Peyer's patch (tissue), 4 donors: ENCODE measurements around the gene GRIFIN. TPM values are rescaled to one million over a fixed set of nuclear protein-coding genes. Genes with fewer than 3 reads are reported as not detected.

Source experiments
- DNase-seq, 3 donors: peaks; one replicate each; pipeline ENCODE4 v3.0.0-alpha.2; 2017 to 2019
- H3K27ac ChIP-seq, 4 donors: fragments of 200-600 bp; sonication (generic); one replicate each; pipeline ENCODE4 v1.5.1; 2016 to 2019
- H3K27me3 ChIP-seq, 2 donors: fragments of 200-600 bp; sonication (generic); one replicate each; pipeline ENCODE4 v1.5.1; 2019
- H3K36me3 ChIP-seq, 3 donors: fragments of 200-600 bp; sonication (generic); one replicate each; pipeline ENCODE4 v1.5.1; 2016 to 2019
- H3K4me1 ChIP-seq, 4 donors: fragments of 200-600 bp; sonication (generic); one replicate each; pipeline ENCODE4 v1.5.1; 2016 to 2019
- H3K4me3 ChIP-seq, 4 donors: fragments of 200-600 bp; sonication (generic); 1 replicate in 3 of 4; 2 replicates in 1 of 4; pipeline ENCODE4 v1.5.1; 2016 to 2019; ENCODE audit warnings: mild to moderate bottlenecking in 1 of 4
- H3K9me3 ChIP-seq, 4 donors: fragments of 200-600 bp; sonication (generic); one replicate each; pipeline ENCODE4 v1.5.1; 2016 to 2019; ENCODE audit warnings: mild to moderate bottlenecking in 1 of 4
- POLR2A ChIP-seq, 2 donors: fragments of 450-650 bp; IDR thresholded peaks; one replicate each; pipeline ENCODE4 v1.5.1; 2017; ENCODE audit warnings: antibody characterized with exemption in 2 of 2, mild to moderate bottlenecking in 2 of 2, moderate library complexity in 2 of 2
- total RNA-seq, 4 donors: library from RNA; depleted of rRNA; stranded (reverse); fragments of >200 nt; gene quantifications; one replicate each; pipeline ENCODE4 v1.1.0, GENCODE V29; 2016
- TF ChIP-seq, protein P1 (sequence below), 6 experiments: fragments of 450-650 bp in 4 of 6; fragments of 200-600 bp in 2 of 6; sonication (generic) in 1 of 6; IDR thresholded peaks; one replicate each; pipeline ENCODE4 v1.5.1; 2017 to 2019; ENCODE audit warnings: antibody characterized with exemption in 6 of 6, mild to moderate bottlenecking in 3 of 6, moderate library complexity in 1 of 6

The GRIFIN gene
- total RNA-seq, 4 donors from 2014 or later, result not detected

DNA sequence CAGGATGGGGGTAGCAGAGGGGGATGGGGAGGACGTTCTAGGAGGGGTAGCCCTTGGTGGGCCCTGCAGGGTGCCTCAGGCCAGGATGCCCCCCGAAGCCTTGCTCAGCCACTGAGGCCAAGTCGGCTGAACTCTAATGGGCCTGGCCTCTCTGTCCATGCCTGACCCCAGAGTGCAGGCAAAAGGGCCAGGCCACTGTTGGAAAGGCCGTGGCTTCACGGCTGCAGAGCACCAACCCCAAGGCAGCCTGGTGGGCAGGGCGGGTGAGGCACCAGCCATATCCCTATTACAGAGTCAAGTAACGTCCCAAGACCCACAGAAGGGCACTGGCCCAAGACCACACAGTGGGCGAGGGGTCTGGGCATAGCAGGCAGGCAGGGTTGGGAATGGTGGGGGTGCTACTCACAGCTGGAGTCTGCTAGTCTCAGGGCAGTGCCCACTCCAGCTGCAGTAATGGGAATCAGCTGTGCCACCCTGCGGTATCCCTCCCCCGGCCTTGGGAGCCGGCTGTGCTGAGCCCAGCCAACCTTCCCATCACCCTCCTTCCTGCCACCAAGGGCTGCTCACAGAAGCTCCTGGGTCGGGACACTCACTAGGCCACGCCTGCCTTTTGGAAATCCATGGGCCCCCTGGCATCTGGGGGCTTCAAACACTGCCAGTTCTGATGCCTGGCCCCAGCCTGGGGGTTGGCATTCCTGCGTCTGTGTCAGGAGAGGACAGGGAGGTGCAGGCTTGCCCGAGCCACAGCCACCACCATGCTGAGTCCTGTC, 39.4 kb upstream of the GRIFIN start:
- Histone ChIP-seq H3K4me1 (peaks cover 0 to 46% (median 32%) of the 10 kb centered on the region in 4 donors), H3K9me3 (no peaks in the 10 kb centered on the region), H3K27me3 (no peaks in the 10 kb centered on the region), H3K27ac (no peak overlapping the region), H3K4me3 (no peak overlapping the region), H3K36me3 (no peaks in the 10 kb centered on the region)
- TF ChIP-seq, protein P1, sequence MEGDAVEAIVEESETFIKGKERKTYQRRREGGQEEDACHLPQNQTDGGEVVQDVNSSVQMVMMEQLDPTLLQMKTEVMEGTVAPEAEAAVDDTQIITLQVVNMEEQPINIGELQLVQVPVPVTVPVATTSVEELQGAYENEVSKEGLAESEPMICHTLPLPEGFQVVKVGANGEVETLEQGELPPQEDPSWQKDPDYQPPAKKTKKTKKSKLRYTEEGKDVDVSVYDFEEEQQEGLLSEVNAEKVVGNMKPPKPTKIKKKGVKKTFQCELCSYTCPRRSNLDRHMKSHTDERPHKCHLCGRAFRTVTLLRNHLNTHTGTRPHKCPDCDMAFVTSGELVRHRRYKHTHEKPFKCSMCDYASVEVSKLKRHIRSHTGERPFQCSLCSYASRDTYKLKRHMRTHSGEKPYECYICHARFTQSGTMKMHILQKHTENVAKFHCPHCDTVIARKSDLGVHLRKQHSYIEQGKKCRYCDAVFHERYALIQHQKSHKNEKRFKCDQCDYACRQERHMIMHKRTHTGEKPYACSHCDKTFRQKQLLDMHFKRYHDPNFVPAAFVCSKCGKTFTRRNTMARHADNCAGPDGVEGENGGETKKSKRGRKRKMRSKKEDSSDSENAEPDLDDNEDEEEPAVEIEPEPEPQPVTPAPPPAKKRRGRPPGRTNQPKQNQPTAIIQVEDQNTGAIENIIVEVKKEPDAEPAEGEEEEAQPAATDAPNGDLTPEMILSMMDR (IDR thresholded peaks at IDR 0.05), result no peak
- TF ChIP-seq POLR2A (IDR thresholded peaks at IDR 0.05), result no peak
- DNase-seq, result no peak

GRCh38 chr7:2514473-2515423, 38.5 kb upstream of the GRIFIN start:
- Histone ChIP-seq H3K4me1 (peaks cover 0 to 51% (median 39%) of the 10 kb centered on the region in 4 donors), H3K27me3 (no peaks in the 10 kb centered on the region), H3K27ac (no peak overlapping the region), H3K36me3 (no peaks in the 10 kb centered on the region), H3K4me3 (no peak overlapping the region), H3K9me3 (no peaks in the 10 kb centered on the region)
- TF ChIP-seq POLR2A (IDR thresholded peaks at IDR 0.05), result no peak
- TF ChIP-seq, protein P1 (IDR thresholded peaks at IDR 0.05), result no peak
- DNase-seq, result no peak

DNA sequence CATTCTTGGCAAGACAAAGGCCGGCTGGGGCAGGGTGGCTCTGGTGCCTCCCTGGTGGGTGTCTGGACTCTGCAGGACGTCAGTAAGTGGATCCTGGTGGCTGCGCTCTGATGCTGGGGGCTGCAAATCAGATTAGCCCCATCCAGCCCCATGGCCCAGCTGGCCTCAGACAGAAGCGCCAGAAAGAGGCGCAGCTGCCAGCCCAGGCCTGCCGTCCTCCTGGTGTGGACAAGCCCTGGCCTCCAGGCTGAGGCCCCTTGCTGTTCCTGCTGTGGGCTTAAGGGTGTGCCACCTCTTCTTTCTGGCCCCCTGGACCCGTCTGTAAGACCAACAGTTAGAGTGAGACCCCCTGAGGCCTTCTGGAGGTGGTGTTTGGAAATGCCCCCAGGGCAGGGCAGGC, 37.5 kb upstream of the GRIFIN start:
- Histone ChIP-seq H3K9me3 (no peaks in the 10 kb centered on the region), H3K27me3 (no peaks in the 10 kb centered on the region), H3K27ac (peak overlapping the region in 1 of 4 donors; percentile 97), H3K4me3 (no peak overlapping the region), H3K36me3 (no peaks in the 10 kb centered on the region), H3K4me1 (peaks cover 0 to 54% (median 45%) of the 10 kb centered on the region in 4 donors)
- TF ChIP-seq, protein P1 (IDR thresholded peaks at IDR 0.05), result no peak
- TF ChIP-seq POLR2A (IDR thresholded peaks at IDR 0.05), result no peak
- no peak for DNase-seq

- Histone ChIP-seq H3K4me3 (no peak overlapping the region), H3K27ac (peak overlapping the region; percentile 62 to 97 (median 88)), H3K9me3 (no peaks in the 10 kb centered on the region), H3K27me3 (no peaks in the 10 kb centered on the region), H3K36me3 (no peaks in the 10 kb centered on the region), H3K4me1 (peaks cover 0 to 55% (median 46%) of the 10 kb centered on the region in 4 donors)
- no peak for TF ChIP-seq POLR2A (IDR thresholded peaks at IDR 0.05)
- DNase-seq, result no peak
Measured at GRCh38 chr7:2512713-2513112, 36.5 kb upstream of the GRIFIN start.

GRCh38 chr7:2512179-2512661, 36.0 kb upstream of the GRIFIN start:
- Histone ChIP-seq H3K9me3 (no peaks in the 10 kb centered on the region), H3K27me3 (no peaks in the 10 kb centered on the region), H3K4me1 (peaks cover 0 to 55% (median 47%) of the 10 kb centered on the region in 4 donors), H3K27ac (peak overlapping the region; percentile 62 to 97 (median 88)), H3K36me3 (no peaks in the 10 kb centered on the region), H3K4me3 (peak overlapping the region in 1 of 4 donors; percentile 32)
- TF ChIP-seq, protein P1 (IDR thresholded peaks at IDR 0.05), result no peak
- TF ChIP-seq POLR2A (IDR thresholded peaks at IDR 0.05), result no peak
- DNase-seq, result no peak
